Measurements from ENCODE around the gene OLFM2. TPM values are rescaled to one million over a fixed set of nuclear protein-coding genes. Genes with fewer than 3 reads are reported as not detected.

The OLFM2 gene
- total RNA-seq, 4 donors from 2014 or later, result 4.6 to 114 (median 24.8) TPM; not detected in 1

- intact Hi-C loops (cut with DNase I; ENCODE audit: low total_unique reads), result no loop called here
- TF ChIP-seq POLR2A (IDR thresholded peaks at IDR 0.05), result no peak
- TF ChIP-seq CTCF (IDR thresholded peaks at IDR 0.05), result no peak
- peaks cover 3 to 18% of the 10 kb centered on the region in 2 donors for H3K4me1 ChIP-seq
- DNase-seq, result peak in 1 of 2 donors; percentile 21
- H3K36me3 ChIP-seq, result no peaks in the 10 kb centered on the region
- no peaks in the 10 kb centered on the region for H3K27me3 ChIP-seq
- peak overlapping the region; percentile 8 to 68 for H3K27ac ChIP-seq
- H3K4me3 ChIP-seq, result no peak overlapping the region
- no peaks in the 10 kb centered on the region for H3K9me3 ChIP-seq
Observed at GRCh38 chr19:9937001-9937411, 691 bp upstream of the OLFM2 start.

- H3K4me1 ChIP-seq, result peaks cover 3 to 22% of the 10 kb centered on the region in 2 donors
- no peak for TF ChIP-seq POLR2A (IDR thresholded peaks at IDR 0.05)
- no peak for TF ChIP-seq CTCF (IDR thresholded peaks at IDR 0.05)
- H3K4me3 ChIP-seq, result peak overlapping the region; percentile 29 to 40
- H3K36me3 ChIP-seq, result no peaks in the 10 kb centered on the region
- intact Hi-C loops (cut with DNase I; ENCODE audit: low total_unique reads), result no loop called here
- peak overlapping the region; percentile 66 to 68 for H3K27ac ChIP-seq
- no peaks in the 10 kb centered on the region for H3K27me3 ChIP-seq
- H3K9me3 ChIP-seq, result no peaks in the 10 kb centered on the region
- peak in 1 of 2 donors; percentile 31 for DNase-seq
Observed at GRCh38 chr19:9935506-9936325, 599 bp downstream of the OLFM2 start.

- Histone ChIP-seq H3K36me3 (no peaks in the 10 kb centered on the region), H3K9me3 (no peaks in the 10 kb centered on the region), H3K4me1 (peaks cover 3 to 22% of the 10 kb centered on the region in 2 donors), H3K27me3 (no peaks in the 10 kb centered on the region), H3K27ac (peak overlapping the region; percentile 21 to 42), H3K4me3 (no peak overlapping the region)
- intact Hi-C loops (cut with DNase I; ENCODE audit: low total_unique reads), result loop anchor here (5.0 kb wide), 1 partner anchor 93 kb away; no protein-coding TSS in a partner anchor
- TF ChIP-seq CTCF (IDR thresholded peaks at IDR 0.05) (peak; percentile 88 to 93 (median 90)), POLR2A (IDR thresholded peaks at IDR 0.05) (peak in 1 of 2 donors; percentile 18)
- DNase-seq, result peak; percentile 87 to 89
Observed at GRCh38 chr19:9934132-9934950, 2.0 kb downstream of the OLFM2 start.

- Histone ChIP-seq H3K9me3 (no peaks in the 10 kb centered on the region), H3K27me3 (no peaks in the 10 kb centered on the region), H3K4me1 (peaks cover 3 to 22% of the 10 kb centered on the region in 2 donors), H3K4me3 (no peak overlapping the region), H3K36me3 (no peaks in the 10 kb centered on the region), H3K27ac (no peak overlapping the region)
- TF ChIP-seq POLR2A (IDR thresholded peaks at IDR 0.05), result no peak
- no peak for TF ChIP-seq CTCF (IDR thresholded peaks at IDR 0.05)
- no peak for DNase-seq
- intact Hi-C loops (cut with DNase I; ENCODE audit: low total_unique reads), result loop anchor here (5.0 kb wide), 1 partner anchor 94 kb away; no protein-coding TSS in a partner anchor
Observed at GRCh38 chr19:9932835-9933234, 3.5 kb downstream of the OLFM2 start.
